GM21367 (cell line): ENCODE data around the gene ZSCAN23.
"Not testable (repeated sequence)": the region's sequence is repeated elsewhere in the genome, so short reads cannot be mapped to it uniquely, and the experiment has no call there.

ENCODE experiments used
- ATAC-seq: cut with Tn5 transposase; IDR thresholded peaks from one replicate; pipeline ENCODE4 v1.9.1; 2021; ENCODE audit not compliant: unreplicated experiment

ZSCAN23 gene

DNA sequence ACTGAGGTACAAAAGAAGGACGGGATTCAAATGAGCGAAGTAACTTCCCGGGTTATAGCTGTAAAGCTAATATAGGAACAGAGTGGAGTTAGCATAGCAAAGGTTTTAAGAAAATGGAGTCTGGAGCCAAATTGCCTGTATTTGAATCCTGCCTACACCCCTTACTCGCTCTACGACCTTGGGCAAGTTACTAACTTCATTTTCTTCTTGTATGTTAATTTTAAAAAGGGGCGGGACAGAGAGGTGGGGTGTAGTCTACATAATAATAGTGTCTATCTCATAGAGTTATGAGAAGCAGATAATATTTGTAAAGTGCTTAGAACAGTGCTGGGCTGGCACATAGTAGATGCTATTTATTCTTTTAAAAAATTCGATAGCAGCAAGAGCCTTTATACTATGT, 705 bp downstream of the ZSCAN23 start:
- no peak for ATAC-seq

DNA sequence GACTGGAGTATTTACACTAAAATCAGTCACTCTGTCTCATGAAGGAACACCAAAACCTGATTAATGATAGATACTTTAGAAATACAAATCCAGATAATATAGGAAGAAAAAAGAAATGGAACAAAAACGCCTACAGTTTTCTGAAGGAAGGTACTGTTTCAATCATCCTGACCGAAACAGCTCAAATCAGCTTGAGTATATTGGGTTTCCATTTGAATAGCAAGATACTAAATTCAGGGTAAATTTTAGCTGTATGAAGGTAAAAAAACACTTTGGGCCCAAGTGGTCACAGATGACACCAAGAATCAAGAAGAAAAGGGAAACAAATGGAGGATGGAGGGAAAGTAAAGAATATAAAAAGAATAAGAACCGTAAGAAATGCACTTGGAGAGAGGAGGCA, 6.9 kb downstream of the ZSCAN23 start:
- ATAC-seq, result no peak

DNA sequence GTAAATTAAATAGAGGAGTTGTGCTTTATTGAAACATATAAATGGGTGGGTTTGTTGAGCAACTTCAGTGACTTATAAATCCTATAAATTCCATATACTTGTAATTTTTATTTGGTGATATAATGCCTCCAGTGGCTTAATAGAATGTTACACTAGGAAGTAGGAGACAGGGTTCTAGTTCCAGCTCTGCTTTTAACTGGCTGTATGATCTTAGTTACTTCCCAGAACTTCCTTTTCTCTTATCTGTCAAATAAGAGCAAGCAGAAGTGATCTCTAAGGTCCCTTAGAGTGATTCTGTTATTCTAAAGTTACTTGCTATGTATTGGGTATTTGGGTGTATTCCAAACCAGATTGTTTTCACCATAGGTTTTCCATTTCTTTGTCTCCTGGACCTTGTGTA, 10.2 kb downstream of the ZSCAN23 start:
- no peak for ATAC-seq

DNA sequence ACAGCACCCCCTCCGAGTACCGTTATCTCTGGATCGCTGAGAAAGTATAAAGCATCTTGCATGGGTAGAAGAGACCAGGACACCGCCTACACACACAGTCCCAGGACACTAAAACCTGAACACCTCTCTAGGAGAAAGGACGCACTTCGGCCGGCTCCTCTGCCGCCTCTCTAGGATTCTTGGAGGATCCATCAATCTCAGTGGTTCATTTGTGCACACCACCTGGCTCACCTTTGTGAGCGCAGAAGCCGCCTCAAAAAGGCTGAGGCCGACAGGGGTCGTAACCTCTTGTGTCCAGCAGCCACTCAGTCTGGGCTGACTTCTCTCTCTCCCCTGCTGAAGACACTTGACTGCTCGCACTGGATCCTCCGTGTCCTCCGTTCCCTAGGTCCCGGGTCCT, 13.5 kb downstream of the ZSCAN23 start:
- ATAC-seq, result no peak

DNA sequence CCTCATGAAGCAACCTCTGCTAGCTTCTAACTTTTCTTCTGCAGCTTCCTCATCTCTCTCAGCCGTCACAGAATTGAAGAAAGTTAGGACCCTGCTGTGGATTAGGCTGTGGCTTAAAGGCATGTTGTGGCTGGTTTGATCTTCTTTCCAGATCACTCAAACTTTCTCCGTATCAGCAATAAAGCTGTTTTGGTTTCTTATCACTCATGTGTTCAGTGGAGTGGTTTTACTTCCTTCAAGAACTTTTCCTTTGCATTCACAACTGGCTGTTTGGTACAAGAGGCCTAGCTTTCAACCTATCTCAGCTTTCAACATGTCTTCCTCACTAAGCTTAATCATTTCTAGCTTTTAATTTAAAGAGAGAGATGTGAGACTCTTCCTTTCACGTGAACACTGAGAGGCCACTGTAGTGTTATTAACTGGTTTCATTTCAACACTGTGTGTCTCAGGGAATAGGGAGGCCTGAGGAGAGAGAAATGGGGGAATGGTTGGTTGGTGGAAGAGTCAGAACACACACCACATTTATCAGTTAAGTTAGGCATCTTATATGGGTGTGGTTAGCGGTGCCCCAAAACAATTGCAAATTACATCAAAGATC, 17.2 kb downstream of the ZSCAN23 start:
- no peak for ATAC-seq

DNA sequence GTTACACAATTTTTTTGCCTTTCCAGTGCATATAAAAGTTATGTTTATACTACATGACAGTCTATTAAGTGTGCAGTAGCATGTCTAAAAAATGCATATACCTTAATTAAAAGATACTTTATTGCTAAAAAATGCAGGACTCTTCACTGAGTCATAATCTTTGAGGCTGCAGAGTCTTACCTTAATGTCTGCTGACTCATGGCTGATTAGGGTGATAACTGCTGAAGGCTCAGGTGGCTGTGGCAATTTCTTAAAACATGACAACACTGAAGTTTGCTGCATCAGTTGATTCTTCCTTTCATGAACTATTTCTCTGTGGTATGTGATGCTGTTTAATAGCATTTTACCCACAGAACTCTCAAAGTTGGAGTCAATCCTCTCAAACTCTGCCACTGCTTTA, 19.1 kb downstream of the ZSCAN23 start:
- ATAC-seq, result no peak

DNA sequence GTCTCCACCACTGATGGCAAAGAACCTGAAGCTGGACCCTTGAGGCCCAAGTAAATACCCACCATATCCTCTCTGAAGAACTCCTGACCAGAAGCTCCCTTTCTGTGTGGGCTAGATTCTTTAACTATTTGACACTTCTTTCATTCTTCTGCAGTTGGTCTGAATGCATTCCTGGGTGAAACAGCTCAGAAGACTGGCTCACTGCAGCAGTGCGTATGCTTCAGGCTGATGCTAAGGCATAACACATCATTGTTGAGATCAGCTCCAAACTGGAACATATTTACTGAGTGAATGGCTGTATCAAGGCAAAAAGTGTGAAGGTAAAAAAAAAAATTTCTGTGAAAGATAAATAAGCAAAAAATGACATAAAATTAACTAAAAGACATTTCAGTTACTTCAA, 19.7 kb downstream of the ZSCAN23 start:
- ATAC-seq, result no peak

DNA sequence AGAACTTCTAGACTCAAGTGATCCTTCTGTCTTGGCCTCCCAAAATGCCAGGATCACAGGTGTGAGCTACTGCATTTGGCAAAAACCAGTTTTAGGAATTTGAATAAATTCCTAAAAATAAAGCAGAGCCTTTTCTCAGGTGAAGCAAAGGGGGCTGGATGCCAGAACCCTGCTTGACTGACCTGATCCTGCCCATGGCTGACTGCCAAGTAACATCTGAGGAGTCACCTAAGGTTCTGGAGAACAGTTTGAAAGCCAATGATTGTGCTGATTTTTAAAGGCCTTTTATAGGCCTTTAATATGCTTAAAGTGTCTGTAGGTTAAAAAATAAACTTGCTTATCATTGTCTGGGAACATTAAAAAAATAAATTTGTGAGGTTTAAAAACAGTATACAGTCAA, 29.6 kb downstream of the ZSCAN23 start:
- ATAC-seq, result no peak

DNA sequence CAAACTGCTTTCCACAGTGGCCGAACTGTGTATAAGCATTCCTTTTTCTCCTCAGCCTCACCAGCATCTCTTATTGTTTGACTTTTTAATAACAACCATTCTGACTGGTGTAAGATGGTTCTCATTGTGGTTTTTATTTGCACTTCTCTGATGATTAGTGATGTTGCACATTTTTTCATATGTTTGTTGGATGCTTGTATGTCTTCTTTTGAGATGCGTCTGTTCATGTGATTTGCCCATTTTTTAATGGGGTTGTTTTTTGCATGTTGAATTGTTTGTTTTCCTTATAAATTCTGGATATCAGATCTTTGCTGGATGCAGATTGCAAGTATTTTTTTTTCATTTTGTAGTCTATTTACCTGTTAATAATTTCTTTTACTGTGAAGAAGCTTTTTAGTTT, 32.5 kb downstream of the ZSCAN23 start:
- no peak for ATAC-seq

DNA sequence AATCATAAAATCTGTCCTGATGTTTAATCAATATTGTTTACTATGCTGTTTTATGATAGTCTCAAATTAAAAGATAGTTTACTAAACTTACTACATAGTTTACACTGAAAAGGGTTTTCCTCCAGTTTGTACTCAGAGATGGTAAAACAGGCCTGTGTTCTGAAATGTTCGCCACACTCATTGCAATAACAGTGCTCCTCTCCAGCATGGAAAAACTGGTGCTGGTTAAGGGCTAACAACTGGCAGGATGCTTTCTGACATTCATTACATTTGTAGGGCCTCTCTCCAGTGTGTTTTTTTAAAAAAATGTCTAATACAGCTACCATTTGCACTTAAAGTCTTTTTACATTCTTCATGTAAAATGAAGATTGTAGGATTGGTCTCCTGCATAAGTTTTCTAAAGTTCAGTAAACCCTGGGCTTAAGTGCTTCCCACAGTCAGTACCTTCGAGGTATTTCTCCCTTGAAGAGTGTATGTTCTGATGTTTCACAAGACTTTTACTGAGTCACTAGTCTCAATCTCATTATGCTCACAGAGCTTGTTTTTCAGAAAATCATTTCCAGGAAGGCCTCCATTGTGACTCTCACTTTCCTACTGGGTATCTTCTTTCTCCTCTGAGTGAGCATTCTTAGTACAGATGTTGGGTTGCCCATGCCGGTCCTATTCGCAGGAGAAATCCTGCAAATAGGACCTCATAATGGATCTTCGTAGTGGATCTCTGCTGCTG, 35.1 kb downstream of the ZSCAN23 start:
- ATAC-seq, result no peak

DNA sequence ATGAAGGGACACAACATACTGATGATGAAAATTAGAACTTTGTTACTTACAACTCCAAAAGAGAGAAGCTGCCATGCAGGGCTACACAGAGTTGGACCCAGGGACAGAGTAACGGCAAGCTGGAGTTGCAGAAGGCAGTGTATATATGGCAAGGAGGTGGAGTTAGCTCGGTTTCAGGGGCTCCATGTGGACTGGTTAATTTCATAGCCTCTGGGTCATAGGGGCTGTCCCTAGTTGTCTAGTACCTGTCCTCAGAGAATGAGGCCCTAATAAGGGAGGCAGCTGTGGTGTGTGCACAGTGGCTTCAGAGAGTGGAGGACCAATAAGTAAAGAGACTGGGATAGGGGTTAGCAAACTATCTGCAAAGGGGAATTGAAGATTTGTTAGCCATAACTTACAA, 35.9 kb downstream of the ZSCAN23 start:
- no peak for ATAC-seq

DNA sequence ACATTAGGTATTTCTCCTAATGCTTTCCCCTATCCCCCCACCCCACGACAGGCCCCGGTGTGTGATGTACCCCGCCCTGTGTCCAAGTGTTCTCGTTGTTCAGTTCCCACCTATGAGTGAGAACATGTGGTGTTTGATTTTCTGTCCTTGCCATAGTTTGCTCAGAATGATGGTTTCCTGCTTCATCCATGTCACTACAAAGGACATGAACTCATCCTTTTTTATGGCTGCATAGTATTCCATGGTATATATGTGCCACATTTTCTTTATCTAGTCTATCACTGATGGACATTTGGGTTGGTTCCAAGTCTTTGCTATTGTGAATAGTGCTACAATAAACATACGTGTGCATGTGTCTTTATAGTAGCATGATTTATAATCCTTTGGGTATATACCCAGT, 39.4 kb downstream of the ZSCAN23 start:
- ATAC-seq, result not testable (repeated sequence)

DNA sequence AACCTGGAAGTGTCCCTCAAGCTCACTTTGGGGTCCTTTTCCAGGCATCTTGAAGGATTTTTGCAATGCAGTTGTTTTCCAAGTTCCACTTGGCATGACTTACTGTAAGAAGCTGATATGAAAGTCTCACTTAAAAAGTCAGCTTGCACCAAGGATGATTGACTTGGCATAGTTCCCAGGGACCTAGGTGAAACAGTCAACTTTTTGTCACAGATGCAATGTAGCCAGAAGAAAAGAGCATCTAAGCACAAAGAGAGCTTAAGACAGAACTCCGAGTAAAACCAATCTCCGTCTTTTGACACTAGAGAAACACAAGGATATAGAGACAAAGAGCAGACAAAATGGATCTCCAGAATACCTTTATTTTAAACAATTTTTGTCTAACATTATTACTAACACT, 41.1 kb downstream of the ZSCAN23 start:
- ATAC-seq, result no peak

DNA sequence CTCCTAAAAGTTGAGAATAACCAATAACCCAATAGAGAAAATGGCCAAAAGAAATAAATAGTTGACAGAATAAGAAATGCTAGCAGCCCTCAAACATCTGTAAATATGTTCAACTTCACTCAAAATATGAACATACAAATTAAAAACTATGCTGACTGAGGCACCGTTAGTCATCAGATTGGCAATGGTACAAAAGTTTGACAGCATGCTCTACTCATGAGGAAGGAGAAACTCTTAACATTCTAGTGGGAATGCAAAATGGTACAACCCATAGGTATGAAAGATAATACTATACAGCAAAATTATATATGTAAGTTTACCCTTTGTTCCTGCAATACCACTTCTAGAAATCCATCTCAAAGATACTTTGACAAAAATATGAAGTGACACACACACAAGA, 42.1 kb downstream of the ZSCAN23 start:
- ATAC-seq, result no peak

DNA sequence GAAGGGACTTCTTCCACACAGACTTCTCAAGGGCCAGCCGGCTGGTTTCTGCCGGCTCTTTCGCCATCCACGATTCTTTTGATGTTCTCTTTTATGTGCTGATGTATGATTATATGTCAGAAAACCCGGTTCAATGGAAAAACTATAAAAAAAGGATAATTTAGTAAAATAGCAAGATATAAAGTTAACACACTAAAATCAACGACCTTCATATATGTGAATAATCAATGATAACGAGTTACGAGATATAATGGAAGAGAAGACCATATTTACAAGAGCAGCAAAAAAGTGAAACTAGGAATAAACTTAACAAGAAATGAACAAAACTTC, 43.2 kb downstream of the ZSCAN23 start:
- no peak for ATAC-seq

DNA sequence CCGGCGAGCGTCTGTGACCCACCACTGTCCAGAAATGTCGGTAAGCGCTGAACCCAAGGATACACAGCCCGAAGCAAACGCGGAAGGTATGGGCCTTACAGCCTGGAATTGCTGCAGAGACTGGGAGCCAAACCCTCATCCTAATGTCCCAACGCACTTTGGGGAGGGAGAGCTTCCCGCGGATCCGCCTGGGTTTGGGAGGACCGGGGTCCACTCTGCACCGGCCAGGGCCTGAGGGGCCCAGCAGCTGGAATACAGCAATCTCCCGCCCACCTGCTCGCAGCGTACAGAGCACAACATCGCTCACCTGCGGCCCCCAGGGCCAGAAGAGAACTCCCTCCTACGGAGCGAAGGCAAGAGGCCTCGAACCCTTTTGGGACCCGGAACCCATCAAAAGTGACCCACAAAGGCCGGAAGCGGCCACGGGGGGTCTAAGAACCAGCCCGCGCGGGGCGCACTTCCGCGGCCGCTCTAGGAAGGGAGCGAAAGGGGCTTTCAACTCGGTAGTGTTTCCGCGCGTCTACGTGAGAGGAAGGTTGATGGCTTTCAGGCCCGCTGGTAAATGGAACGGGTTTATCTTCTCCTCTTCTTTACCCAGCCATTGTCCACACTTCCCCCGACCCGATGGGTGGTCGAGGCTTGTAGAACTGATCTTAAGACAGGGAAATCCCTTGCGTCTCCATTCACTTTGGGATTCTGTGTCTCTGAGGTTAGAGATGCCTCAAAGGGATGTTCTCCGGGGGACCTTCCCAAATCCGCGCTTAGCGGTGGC, 43.8 kb downstream of the ZSCAN23 start, which contains the start of gene ZSCAN12:
Gene ZSCAN12, minus strand, starts transcription at position 398 of the 772 bp plus-strand sequence. CDS start 1,342 bp downstream, outside the sequence.
- peak; percentile 80 for ATAC-seq

DNA sequence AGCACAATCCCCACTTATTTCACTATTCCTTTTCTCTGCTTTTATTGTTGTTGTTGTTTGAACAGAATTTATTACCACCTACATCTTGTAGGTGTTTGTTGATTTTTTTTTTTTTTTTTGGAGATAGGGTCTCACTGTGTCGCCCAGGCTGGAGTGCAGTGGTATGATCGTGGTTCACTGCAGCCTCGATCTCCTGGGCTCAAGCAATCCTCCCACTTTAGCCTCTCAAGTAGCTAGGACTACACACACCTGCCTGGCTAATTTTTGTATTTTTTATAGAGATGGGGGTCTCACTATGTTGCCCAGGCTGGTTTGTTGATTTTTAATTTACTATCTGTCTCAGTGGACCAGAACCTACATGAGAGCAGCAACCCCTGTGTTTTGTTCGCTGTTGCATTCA, 47.4 kb downstream of the ZSCAN23 start:
- ATAC-seq, result no peak

DNA sequence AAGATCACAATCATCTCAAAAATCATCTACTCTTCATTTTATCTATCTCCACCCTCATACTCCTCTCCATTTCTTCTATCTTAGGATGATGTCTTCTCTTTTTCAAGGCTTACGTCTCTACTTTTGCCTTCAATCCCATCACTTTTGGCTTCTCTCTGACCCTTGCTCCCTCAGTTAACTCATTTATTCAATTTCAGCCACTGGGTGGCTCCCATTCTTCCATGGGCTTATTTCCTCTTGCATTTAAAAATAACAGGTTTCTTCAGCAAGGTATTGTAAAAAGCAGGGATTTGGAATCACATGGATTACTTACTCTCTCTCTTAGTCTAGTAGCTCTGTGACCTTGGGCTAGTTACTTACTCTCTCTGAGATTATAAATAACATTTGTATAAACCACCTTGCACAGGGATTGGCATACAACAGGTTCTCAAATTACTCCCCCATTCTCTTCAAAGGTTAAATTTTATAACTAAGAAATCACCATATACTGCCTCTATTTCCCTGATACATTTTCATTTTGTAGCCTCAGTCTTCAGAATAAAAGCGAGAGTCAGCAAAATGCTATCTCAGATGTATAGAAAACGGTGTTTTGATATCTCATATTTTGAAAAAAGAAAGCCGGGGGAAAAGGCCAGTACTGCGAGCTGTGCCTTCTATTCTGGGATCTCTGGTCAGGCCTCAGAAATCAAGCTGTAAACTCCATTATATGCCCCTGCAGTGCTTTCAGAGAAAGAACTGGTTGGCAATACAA, 49.2 kb downstream of the ZSCAN23 start:
- ATAC-seq, result no peak

DNA sequence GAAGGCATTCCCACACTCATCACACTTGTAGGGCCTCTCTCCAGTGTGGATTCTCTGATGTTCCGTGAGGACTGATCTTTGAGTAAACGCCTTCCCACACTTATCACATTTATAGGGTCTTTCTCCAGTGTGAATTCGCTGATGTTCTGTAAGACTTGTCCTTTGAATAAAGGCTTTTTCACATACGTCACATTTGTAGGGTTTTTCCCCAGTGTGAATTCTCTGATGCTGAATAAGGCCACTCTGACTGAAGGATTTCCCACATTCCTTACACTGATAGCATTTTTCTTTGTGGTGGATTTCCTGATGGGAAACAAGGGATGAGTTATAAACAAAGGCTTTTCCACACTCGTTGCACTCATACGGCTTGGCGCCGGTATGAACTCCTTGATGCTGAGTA, 52.6 kb downstream of the ZSCAN23 start:
- ATAC-seq, result no peak

DNA sequence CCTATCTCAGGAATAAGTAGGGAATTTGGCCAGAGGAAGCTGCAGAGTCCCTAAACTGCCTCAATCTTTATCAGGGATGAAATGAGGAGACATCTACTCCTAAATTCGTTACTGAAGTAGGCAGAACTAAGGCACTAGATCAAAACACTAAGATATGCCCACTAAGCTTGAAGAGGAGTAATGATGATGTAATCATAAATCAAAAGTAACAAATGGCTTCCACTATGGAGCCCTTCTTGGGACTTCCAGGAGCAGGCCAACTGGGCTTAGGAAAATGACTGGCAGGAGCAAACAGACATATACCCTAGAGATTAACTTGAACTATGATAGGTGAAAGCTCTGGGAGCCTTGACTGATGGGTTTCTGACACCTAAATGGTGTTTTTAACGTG, 59.2 kb downstream of the ZSCAN23 start:
- ATAC-seq, result no peak
